ENCODE measurements around the gene FKBP6. TPM values are rescaled to one million over a fixed set of nuclear protein-coding genes. Genes with fewer than 3 reads are reported as not detected.
A peak's percentile ranks its signal among the peaks of the same experiment; 100 is the strongest.

FKBP6 gene
- total and polyA plus RNA-seq, 10 donors: 0.15 to 0.51 (median 0.24) TPM; not detected in 7

DNA sequence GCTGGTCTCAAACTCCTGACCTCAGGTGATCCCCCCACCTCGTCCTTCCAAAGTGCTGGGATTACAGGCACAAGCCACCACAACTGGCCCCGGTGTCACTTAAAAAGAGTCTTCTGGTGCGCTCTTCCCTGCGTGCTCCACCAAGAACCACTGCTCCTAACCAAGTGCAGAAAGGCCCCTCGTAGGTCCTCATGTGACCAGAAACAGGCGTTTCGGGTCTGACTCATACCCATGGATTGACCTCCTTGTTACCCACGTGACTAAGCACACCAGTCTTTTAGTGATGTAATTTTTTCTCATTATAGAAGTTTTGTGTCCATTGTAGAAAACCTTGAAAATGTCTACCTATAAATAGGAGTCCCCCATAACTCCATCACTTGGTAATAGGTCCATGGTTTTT is 13.9 kb downstream of the FKBP6 start:
- H3K36me3 ChIP-seq: no peaks in the 10 kb centered on the region
- no peak overlapping the region for H3K4me3 ChIP-seq
- 59 to 82% (median 75%) methylated on average over 8 of the region's 8 CpGs for WGBS, 5 donors
- H3K9me3 ChIP-seq: no peaks in the 10 kb centered on the region
- H3K4me1 ChIP-seq: no peaks in the 10 kb centered on the region
- TF ChIP-seq POLR2A (IDR thresholded peaks at IDR 0.05) (no peak), POLR2AphosphoS5 (IDR thresholded peaks at IDR 0.05) (no peak)
- TF ChIP-seq, protein P1, sequence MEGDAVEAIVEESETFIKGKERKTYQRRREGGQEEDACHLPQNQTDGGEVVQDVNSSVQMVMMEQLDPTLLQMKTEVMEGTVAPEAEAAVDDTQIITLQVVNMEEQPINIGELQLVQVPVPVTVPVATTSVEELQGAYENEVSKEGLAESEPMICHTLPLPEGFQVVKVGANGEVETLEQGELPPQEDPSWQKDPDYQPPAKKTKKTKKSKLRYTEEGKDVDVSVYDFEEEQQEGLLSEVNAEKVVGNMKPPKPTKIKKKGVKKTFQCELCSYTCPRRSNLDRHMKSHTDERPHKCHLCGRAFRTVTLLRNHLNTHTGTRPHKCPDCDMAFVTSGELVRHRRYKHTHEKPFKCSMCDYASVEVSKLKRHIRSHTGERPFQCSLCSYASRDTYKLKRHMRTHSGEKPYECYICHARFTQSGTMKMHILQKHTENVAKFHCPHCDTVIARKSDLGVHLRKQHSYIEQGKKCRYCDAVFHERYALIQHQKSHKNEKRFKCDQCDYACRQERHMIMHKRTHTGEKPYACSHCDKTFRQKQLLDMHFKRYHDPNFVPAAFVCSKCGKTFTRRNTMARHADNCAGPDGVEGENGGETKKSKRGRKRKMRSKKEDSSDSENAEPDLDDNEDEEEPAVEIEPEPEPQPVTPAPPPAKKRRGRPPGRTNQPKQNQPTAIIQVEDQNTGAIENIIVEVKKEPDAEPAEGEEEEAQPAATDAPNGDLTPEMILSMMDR (IDR thresholded peaks at IDR 0.05 in 8 of 11, conservative IDR thresholded peaks at IDR 0.05 in 3 of 11): no peak
- no peak overlapping the region for H3K27ac ChIP-seq
- peaks cover 0 to 20% (median 0%) of the 10 kb centered on the region in 7 donors for H3K27me3 ChIP-seq (replicated peaks in 1 of 7)
- peak; percentile 11 for DNase-seq
- intact Hi-C loops (cut with DNase I; ENCODE audit: low total_unique reads): no loop called here

DNA sequence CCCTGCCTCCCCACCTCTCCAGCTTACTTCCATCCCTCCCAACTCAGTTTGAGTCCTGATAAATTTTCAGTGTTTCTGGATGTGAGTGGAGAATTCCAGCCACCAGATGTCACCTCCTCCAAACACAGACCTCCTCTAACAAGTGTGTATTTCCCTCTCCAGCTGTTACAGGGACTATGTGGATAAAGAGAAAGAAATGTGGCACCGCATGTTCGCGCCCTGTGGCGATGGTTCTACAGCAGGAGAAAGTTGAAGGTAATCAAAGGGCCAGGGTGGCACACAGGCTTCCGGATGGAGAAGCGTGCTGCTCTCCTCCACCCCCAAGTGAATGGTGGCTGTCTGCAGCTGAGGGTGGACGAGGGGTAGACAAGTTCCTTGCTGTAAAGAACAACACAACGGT is 14.7 kb downstream of the FKBP6 start:
- H3K9me3 ChIP-seq: no peaks in the 10 kb centered on the region
- no peaks in the 10 kb centered on the region for H3K4me1 ChIP-seq
- H3K27me3 ChIP-seq (replicated peaks in 1 of 7): peaks cover 0 to 20% (median 0%) of the 10 kb centered on the region in 7 donors
- intact Hi-C loops (cut with DNase I; ENCODE audit: low total_unique reads): no loop called here
- DNase-seq: peak; percentile 42
- no peaks in the 10 kb centered on the region for H3K36me3 ChIP-seq
- no peak for TF ChIP-seq POLR2AphosphoS5 (IDR thresholded peaks at IDR 0.05)
- TF ChIP-seq, protein P1 (IDR thresholded peaks at IDR 0.05 in 8 of 11, conservative IDR thresholded peaks at IDR 0.05 in 3 of 11): peak in 4 of 11 experiments; percentile 13 to 27 (median 17)
- TF ChIP-seq POLR2A (IDR thresholded peaks at IDR 0.05): no peak
- no peak overlapping the region for H3K27ac ChIP-seq
- 66 to 90% (median 68%) methylated on average over 8 of the region's 8 CpGs for WGBS, 5 donors
- H3K4me3 ChIP-seq: no peak overlapping the region

- Histone ChIP-seq H3K9me3 (no peaks in the 10 kb centered on the region), H3K27ac (no peak overlapping the region), H3K27me3 (replicated peaks in 1 of 7) (peaks cover 0 to 20% (median 0%) of the 10 kb centered on the region in 7 donors), H3K36me3 (no peaks in the 10 kb centered on the region), H3K4me1 (no peaks in the 10 kb centered on the region), H3K4me3 (no peak overlapping the region)
- TF ChIP-seq POLR2A (IDR thresholded peaks at IDR 0.05) (no peak), POLR2AphosphoS5 (IDR thresholded peaks at IDR 0.05) (no peak)
- TF ChIP-seq, protein P1 (IDR thresholded peaks at IDR 0.05 in 8 of 11, conservative IDR thresholded peaks at IDR 0.05 in 3 of 11): no peak
- WGBS, 5 donors: 79 to 89% (median 83%) methylated on average over 7 of the region's 7 CpGs
- intact Hi-C loops (cut with DNase I; ENCODE audit: low total_unique reads): no loop called here
- no peak for DNase-seq
Measured at GRCh38 chr7:73343671-73344380, 15.9 kb downstream of the FKBP6 start.

GRCh38 chr7:73345538-73345937 is 17.6 kb downstream of the FKBP6 start:
- WGBS, 5 donors: 37 to 50% (median 45%) methylated on average over 4 of the region's 4 CpGs
- intact Hi-C loops (cut with DNase I; ENCODE audit: low total_unique reads): no loop called here
- TF ChIP-seq POLR2A (IDR thresholded peaks at IDR 0.05): no peak
- no peak for TF ChIP-seq POLR2AphosphoS5 (IDR thresholded peaks at IDR 0.05)
- TF ChIP-seq, protein P1 (IDR thresholded peaks at IDR 0.05 in 8 of 11, conservative IDR thresholded peaks at IDR 0.05 in 3 of 11): no peak
- H3K36me3 ChIP-seq: no peaks in the 10 kb centered on the region
- H3K9me3 ChIP-seq: no peaks in the 10 kb centered on the region
- DNase-seq: no peak
- no peaks in the 10 kb centered on the region for H3K4me1 ChIP-seq
- no peak overlapping the region for H3K4me3 ChIP-seq
- H3K27me3 ChIP-seq (replicated peaks in 1 of 7): peaks cover 0 to 20% (median 0%) of the 10 kb centered on the region in 7 donors
- H3K27ac ChIP-seq: no peak overlapping the region

Measured in spleen (tissue), 11 donors.